Thymus (tissue), 2 donors: ENCODE results near the gene RBM4. TPM values are rescaled to one million over a fixed set of nuclear protein-coding genes. Genes with fewer than 3 reads are reported as not detected.

Source experiments
- polyA plus RNA-seq: library from polyadenylated mRNA; stranded (reverse); fragments of 200-250 nt; gene quantifications from one replicate; pipeline ENCODE4 v1.2.3, GENCODE V29; 2013
- total RNA-seq: library from RNA; stranded (reverse); fragments of 120-200 nt; gene quantifications from one replicate; pipeline ENCODE4 v1.2.4, GENCODE V29; 2013
- donor health status: healthy.

The RBM4 gene
- total and polyA plus RNA-seq, 2 donors, result 121 to 147 TPM

Other genes with a start within 250 kb of the RBM4 start
- not detected for gene NPAS4, start 217.7 kb upstream of the RBM4 start, total RNA-seq
- gene NPAS4, start 217.7 kb upstream of the RBM4 start, polyA plus RNA-seq, result 0.05 TPM
- gene MRPL11, start 199.9 kb upstream of the RBM4 start, total RNA-seq, result 84.3 TPM
- 45.3 TPM for gene MRPL11, start 199.9 kb upstream of the RBM4 start, polyA plus RNA-seq
- 1.5 TPM for gene PELI3, start 171.8 kb upstream of the RBM4 start, total RNA-seq
- 2.4 TPM for gene PELI3, start 171.8 kb upstream of the RBM4 start, polyA plus RNA-seq
- 36.4 TPM for gene DPP3, start 158.3 kb upstream of the RBM4 start, total RNA-seq
- 23.2 TPM for gene DPP3, start 158.3 kb upstream of the RBM4 start, polyA plus RNA-seq
- 11.0 TPM for gene BBS1, start 128.1 kb upstream of the RBM4 start, total RNA-seq
- 14.1 TPM for gene BBS1, start 128.1 kb upstream of the RBM4 start, polyA plus RNA-seq
- gene ZDHHC24, start 92.7 kb upstream of the RBM4 start, total RNA-seq, result 4.9 TPM
- gene ZDHHC24, start 92.7 kb upstream of the RBM4 start, polyA plus RNA-seq, result 11.3 TPM
- gene ACTN3, start 91.8 kb upstream of the RBM4 start, total RNA-seq, result 0.05 TPM
- gene ACTN3, start 91.8 kb upstream of the RBM4 start, polyA plus RNA-seq, result 0.05 TPM
- gene CTSF, start 70.1 kb upstream of the RBM4 start, total RNA-seq, result 4.7 TPM
- gene CTSF, start 70.1 kb upstream of the RBM4 start, polyA plus RNA-seq, result 17.6 TPM
- gene CCDC87, start 45.6 kb upstream of the RBM4 start, total RNA-seq, result 0.14 TPM
- gene CCDC87, start 45.6 kb upstream of the RBM4 start, polyA plus RNA-seq, result 0.23 TPM
- 33.9 TPM for gene CCS, start 45.5 kb upstream of the RBM4 start, total RNA-seq
- 173 TPM for gene CCS, start 45.5 kb upstream of the RBM4 start, polyA plus RNA-seq
- 27.2 TPM for gene RBM14, start 22.1 kb upstream of the RBM4 start, total RNA-seq
- gene RBM14, start 22.1 kb upstream of the RBM4 start, polyA plus RNA-seq, result 70.4 TPM
- 18.2 TPM for gene RBM4B, start 39.2 kb downstream of the RBM4 start, total RNA-seq
- gene RBM4B, start 39.2 kb downstream of the RBM4 start, polyA plus RNA-seq, result 17.9 TPM
- gene SPTBN2, start 90.5 kb downstream of the RBM4 start, total RNA-seq, result 5.5 TPM
- 8.5 TPM for gene SPTBN2, start 90.5 kb downstream of the RBM4 start, polyA plus RNA-seq
- 11.4 TPM for gene RCE1, start 204.7 kb downstream of the RBM4 start, total RNA-seq
- gene RCE1, start 204.7 kb downstream of the RBM4 start, polyA plus RNA-seq, result 23.3 TPM
- gene LRFN4, start 218.4 kb downstream of the RBM4 start, total RNA-seq, result 10.7 TPM
- gene LRFN4, start 218.4 kb downstream of the RBM4 start, polyA plus RNA-seq, result 20.1 TPM